HCT116 (cell line): Measurements from ENCODE around the gene MDH2. TPM values are rescaled to one million over a fixed set of nuclear protein-coding genes. Genes with fewer than 3 reads are reported as not detected.

Experiments used
- ATAC-seq: fragments of 200-7000 bp; cut with Tn5 transposase; 2 replicates; pipeline ENCODE4 v1.9.1; 2020; ENCODE audit warnings: mild to moderate bottlenecking, moderate library complexity
- BruUV-seq: library from RNA; stranded (reverse); fragments of 400-500 nt; replicated peaks from 2 replicates; lab custom pipeline; 2021; lab: Mats Ljungman, UMichigan
- CTCF ChIA-PET: fragments of 300-600 bp; sonication (Branson Sonifier 250); formaldehyde crosslinking; loops from one replicate; lab custom pipeline; 2021; ENCODE audit warnings: antibody characterized with exemption; lab: Charles Lee
- POLR2A ChIA-PET: fragments of 300-600, 350-600 bp; sonication (Branson Sonifier 250); formaldehyde crosslinking; loops from one replicate; lab custom pipeline; 2021; ENCODE audit warnings: antibody characterized with exemption; lab: Charles Lee
- RAD21 ChIA-PET, 2 experiments: fragments of 300-600 bp; sonication (Branson Sonifier 250); formaldehyde crosslinking; loops; one replicate each; lab custom pipeline; 2023; ENCODE audit warnings: low total read pairs in 2 of 2; ENCODE audit not compliant: uncharacterized antibody in 2 of 2, unreplicated experiment in 2 of 2, low non-redundant PET in 1 of 2; lab: Charles Lee
- DNase-seq: peaks from one replicate; pipeline ENCODE4 v3.0.0-alpha.2; 2010; ENCODE audit warnings: low read depth, low spot score
- H2AFZ ChIP-seq: fragments of 200-600 bp; shearing (Covaris generic), sonication (generic); 2 replicates; pipeline ENCODE4 v1.6.1; 2017; ENCODE audit warnings: low read depth, mixed run types, mixed read lengths, antibody characterized with exemption, low read length; ENCODE audit not compliant: poor library complexity, severe bottlenecking
- H3K27ac ChIP-seq: 2 replicates; pipeline ENCODE4 v1.5.1; 2012; ENCODE audit warnings: low read depth, low read length
- H3K27me3 ChIP-seq: fragments of 200-600 bp; sonication (generic); 2 replicates; pipeline ENCODE4 v1.6.1; 2016; ENCODE audit warnings: mixed run types, low read length, mixed read lengths; ENCODE audit not compliant: insufficient read depth
- H3K36me3 ChIP-seq, 2 experiments: fragments of 200-500 bp in 1 of 2; fragments of 200-600 bp in 1 of 2; sonication (Bioruptor generic) in 1 of 2; sonication (generic) in 1 of 2; 2 replicates each; pipeline versions ENCODE4 v1.5.1 to v1.6.1; 2014 to 2016; ENCODE audit warnings: low read length in 2 of 2, inconsistent platforms in 1 of 2, mixed read lengths in 1 of 2, mixed run types in 1 of 2; ENCODE audit not compliant: insufficient read depth in 2 of 2, control insufficient read depth in 1 of 2
- H3K4me1 ChIP-seq, 2 experiments: fragments of 200-600 bp in 1 of 2; sonication (generic) in 1 of 2; 2 replicates each; pipeline versions ENCODE4 v1.5.1 to v1.6.1; 2012 to 2017; ENCODE audit warnings: low read length in 2 of 2, inconsistent platforms in 1 of 2, mild to moderate bottlenecking in 1 of 2, mixed read lengths in 1 of 2, mixed run types in 1 of 2, moderate library complexity in 1 of 2; ENCODE audit not compliant: insufficient read depth in 2 of 2, control insufficient read depth in 1 of 2
- H3K4me2 ChIP-seq: fragments of 200-600 bp; sonication (generic); 2 replicates; pipeline ENCODE4 v1.6.1; 2017; ENCODE audit warnings: mixed run types, low read length, mixed read lengths
- H3K4me3 ChIP-seq, 2 experiments: fragments of 200-600 bp in 1 of 2; sonication (generic) in 1 of 2; replicated peaks in 1 of 2; 2 replicates each; pipeline ENCODE4 v1.5.1; 2011 to 2016; ENCODE audit warnings: low read length in 2 of 2, control low read depth in 1 of 2, low read depth in 1 of 2, mild to moderate bottlenecking in 1 of 2, mixed read lengths in 1 of 2, mixed run types in 1 of 2
- H3K79me2 ChIP-seq: fragments of 200-600 bp; sonication (generic); 2 replicates; pipeline ENCODE4 v1.6.1; 2017; ENCODE audit warnings: mild to moderate bottlenecking, mixed run types, low read length, moderate library complexity, mixed read lengths; ENCODE audit not compliant: insufficient read depth
- H3K9ac ChIP-seq: fragments of 200-600 bp; sonication (generic); 2 replicates; pipeline ENCODE4 v1.6.1; 2016; ENCODE audit warnings: low read length, mixed read lengths
- H3K9me2 ChIP-seq: fragments of 200-600 bp; sonication (generic), shearing (Covaris generic); 2 replicates; pipeline ENCODE4 v1.6.1; 2017; ENCODE audit warnings: mixed run types, mild to moderate bottlenecking, moderate library complexity; ENCODE audit not compliant: insufficient read depth
- H3K9me3 ChIP-seq, 2 experiments: fragments of 200-500 bp in 1 of 2; fragments of 200-600 bp in 1 of 2; sonication (Bioruptor generic) in 1 of 2; sonication (generic) in 1 of 2; 2 replicates each; pipeline ENCODE4 v1.6.1; 2014 to 2017; ENCODE audit warnings: low read length in 2 of 2, mixed read lengths in 2 of 2, inconsistent platforms in 1 of 2, low read depth in 1 of 2, mild to moderate bottlenecking in 1 of 2, mixed run types in 1 of 2, moderate library complexity in 1 of 2; ENCODE audit not compliant: control insufficient read depth in 1 of 2, insufficient read depth in 1 of 2
- H4K20me1 ChIP-seq: fragments of 200-600 bp; sonication (generic), shearing (Covaris generic); 2 replicates; pipeline ENCODE4 v1.6.1; 2017; ENCODE audit warnings: mixed run types, mild to moderate bottlenecking, moderate library complexity; ENCODE audit not compliant: insufficient read depth
- CBX3 ChIP-seq: IDR thresholded peaks from 2 replicates; pipeline ENCODE4 v1.6.1; 2012; ENCODE audit warnings: low read depth
- EGR1 ChIP-seq: IDR thresholded peaks from 2 replicates; pipeline ENCODE4 v1.6.1; 2012; ENCODE audit warnings: low read depth
- ELF1 ChIP-seq: IDR thresholded peaks from 2 replicates; pipeline ENCODE4 v1.6.1; 2012; ENCODE audit warnings: low read depth, borderline replicate concordance
- EZH2 ChIP-seq: fragments of 200-600 bp; sonication (generic); IDR thresholded peaks from 2 replicates; pipeline ENCODE4 v1.6.1; 2017; ENCODE audit warnings: antibody characterized with exemption, mixed run types
- EZH2phosphoT487 ChIP-seq: fragments of 200-600 bp; IDR thresholded peaks from 2 replicates; pipeline ENCODE4 v1.6.1; 2018; ENCODE audit warnings: antibody characterized with exemption, borderline replicate concordance
- JUND ChIP-seq: IDR thresholded peaks from 2 replicates; pipeline ENCODE4 v1.6.1; 2012
- POLR2A ChIP-seq: IDR thresholded peaks from 2 replicates; pipeline ENCODE4 v1.7.0; 2011; ENCODE audit warnings: borderline replicate concordance; ENCODE audit not compliant: insufficient read depth, insufficient read length; ENCODE audit errors: extremely low read depth
- POLR2AphosphoS5 ChIP-seq: IDR thresholded peaks from 2 replicates; pipeline ENCODE4 v1.6.1; 2011; ENCODE audit warnings: mild to moderate bottlenecking, low read depth, low read length, moderate library complexity
- RAD21 ChIP-seq: IDR thresholded peaks from 2 replicates; pipeline ENCODE4 v1.6.1; 2012; ENCODE audit warnings: low read depth, mild to moderate bottlenecking
- SIN3A ChIP-seq: IDR thresholded peaks from 2 replicates; pipeline ENCODE4 v1.6.1; 2012; ENCODE audit warnings: low read depth
- SP1 ChIP-seq: IDR thresholded peaks from 2 replicates; pipeline ENCODE4 v1.6.1; 2012; ENCODE audit warnings: low read depth
- SRF ChIP-seq: IDR thresholded peaks from 2 replicates; pipeline ENCODE4 v1.6.1; 2012; ENCODE audit warnings: low read depth
- TCF7L2 ChIP-seq: IDR thresholded peaks from 2 replicates; pipeline ENCODE4 v1.7.0; 2011; ENCODE audit warnings: borderline replicate concordance, inconsistent platforms; ENCODE audit not compliant: insufficient read depth, insufficient read length; ENCODE audit errors: extremely low read depth
- YY1 ChIP-seq: IDR thresholded peaks from 2 replicates; pipeline ENCODE4 v1.6.1; 2011; ENCODE audit warnings: low read length, low read depth, moderate library complexity, mild to moderate bottlenecking; ENCODE audit not compliant: insufficient replicate concordance; ENCODE audit errors: extremely low read depth
- ZFX ChIP-seq: fragments of 450-650 bp; IDR thresholded peaks from 2 replicates; pipeline ENCODE4 v1.6.1; 2017
- intact Hi-C: fragments of 100-400 bp; cut with micrococcal nuclease; formaldehyde crosslinking; loops from 2 replicates; pipeline ENCODE4 v1.10.0; 2022
- total RNA-seq: library from RNA; stranded (reverse); gene quantifications from one replicate; pipeline ENCODE4 v1.2.1, GENCODE V29; 2021; ENCODE audit not compliant: unreplicated experiment
- TF ChIP-seq, protein P1 (sequence below): IDR thresholded peaks from 2 replicates; pipeline ENCODE4 v1.6.1; 2012
- TF ChIP-seq, protein P2 (sequence below): IDR thresholded peaks from 2 replicates; pipeline ENCODE4 v1.6.1; 2012
- TF ChIP-seq, protein P3 (sequence below), 3 experiments: fragments of 200-600 bp in 1 of 3; sonication (generic) in 1 of 3; IDR thresholded peaks in 2 of 3; conservative IDR thresholded peaks in 1 of 3; 2 replicates each; pipeline ENCODE4 v1.5.1; 2012 to 2017; ENCODE audit warnings: low read depth in 2 of 3, low read length in 2 of 3, antibody characterized with exemption in 1 of 3, borderline replicate concordance in 1 of 3, control low read depth in 1 of 3, mild to moderate bottlenecking in 1 of 3, mixed read lengths in 1 of 3, mixed run types in 1 of 3, moderate library complexity in 1 of 3; ENCODE audit not compliant: insufficient read depth in 1 of 3

The MDH2 gene
- total RNA-seq, 1 experiment from 2014 or later, result 357 TPM

DNA sequence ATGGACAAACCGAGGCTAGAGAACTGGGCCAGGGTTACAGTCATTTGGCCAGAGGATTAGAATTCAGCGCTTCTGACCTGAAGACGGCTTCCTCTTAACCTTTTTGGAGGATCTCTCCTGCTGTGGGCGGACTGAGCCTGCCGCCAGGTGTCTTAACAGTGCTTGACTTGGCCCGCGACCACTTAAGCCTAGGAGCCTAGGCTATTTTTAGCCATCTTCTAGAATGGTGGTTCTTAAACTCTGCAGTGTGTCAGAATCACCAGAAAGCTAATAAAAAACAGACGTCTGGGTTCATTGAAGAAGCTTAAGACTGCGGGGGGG lies 722 bp downstream of the MDH2 start:
- H2AFZ ChIP-seq, result no peak overlapping the region
- H3K36me3 ChIP-seq, result peaks cover 3 to 20% of the 10 kb centered on the region in 2 experiments; a peak in 1 of 4 replicates
- TF ChIP-seq EZH2 (no peak), POLR2AphosphoS5 (no peak), EGR1 (no peak), SIN3A (no peak), JUND (no peak), ZFX (no peak), EZH2phosphoT487 (no peak), YY1 (no peak), SRF (no peak), ELF1 (no peak), CBX3 (no peak), POLR2A (no peak), TCF7L2 (no peak), RAD21 (peak; percentile 24; the same call in 1 of the 2 replicates), SP1 (no peak)
- TF ChIP-seq, protein P1, sequence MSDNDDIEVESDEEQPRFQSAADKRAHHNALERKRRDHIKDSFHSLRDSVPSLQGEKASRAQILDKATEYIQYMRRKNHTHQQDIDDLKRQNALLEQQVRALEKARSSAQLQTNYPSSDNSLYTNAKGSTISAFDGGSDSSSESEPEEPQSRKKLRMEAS, result no peak
- TF ChIP-seq, protein P2, sequence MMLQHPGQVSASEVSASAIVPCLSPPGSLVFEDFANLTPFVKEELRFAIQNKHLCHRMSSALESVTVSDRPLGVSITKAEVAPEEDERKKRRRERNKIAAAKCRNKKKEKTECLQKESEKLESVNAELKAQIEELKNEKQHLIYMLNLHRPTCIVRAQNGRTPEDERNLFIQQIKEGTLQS, result no peak
- TF ChIP-seq, protein P3, sequence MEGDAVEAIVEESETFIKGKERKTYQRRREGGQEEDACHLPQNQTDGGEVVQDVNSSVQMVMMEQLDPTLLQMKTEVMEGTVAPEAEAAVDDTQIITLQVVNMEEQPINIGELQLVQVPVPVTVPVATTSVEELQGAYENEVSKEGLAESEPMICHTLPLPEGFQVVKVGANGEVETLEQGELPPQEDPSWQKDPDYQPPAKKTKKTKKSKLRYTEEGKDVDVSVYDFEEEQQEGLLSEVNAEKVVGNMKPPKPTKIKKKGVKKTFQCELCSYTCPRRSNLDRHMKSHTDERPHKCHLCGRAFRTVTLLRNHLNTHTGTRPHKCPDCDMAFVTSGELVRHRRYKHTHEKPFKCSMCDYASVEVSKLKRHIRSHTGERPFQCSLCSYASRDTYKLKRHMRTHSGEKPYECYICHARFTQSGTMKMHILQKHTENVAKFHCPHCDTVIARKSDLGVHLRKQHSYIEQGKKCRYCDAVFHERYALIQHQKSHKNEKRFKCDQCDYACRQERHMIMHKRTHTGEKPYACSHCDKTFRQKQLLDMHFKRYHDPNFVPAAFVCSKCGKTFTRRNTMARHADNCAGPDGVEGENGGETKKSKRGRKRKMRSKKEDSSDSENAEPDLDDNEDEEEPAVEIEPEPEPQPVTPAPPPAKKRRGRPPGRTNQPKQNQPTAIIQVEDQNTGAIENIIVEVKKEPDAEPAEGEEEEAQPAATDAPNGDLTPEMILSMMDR (IDR thresholded peaks at IDR 0.05 in 2 of 3, conservative IDR thresholded peaks at IDR 0.05 in 1 of 3; ENCODE audit: borderline replicate concordance in 1 of 3, insufficient read depth in 1 of 3, low read depth in 2 of 3, low read length in 2 of 3), result peak in 1 of 3 experiments; percentile 17; a peak in 1 of 6 replicates
- TF ChIP-seq, all 23 proteins: peak for 2
- DNase-seq (no peak), ATAC-seq (peak; percentile 15)
- no peaks in the 10 kb centered on the region for H3K9me3 ChIP-seq
- peaks cover 5 to 15% of the 10 kb centered on the region in 2 experiments for H3K4me1 ChIP-seq
- H3K4me2 ChIP-seq, result peak overlapping the region; percentile 78
- ChIA-PET POLR2A (no interaction called here), CTCF (no interaction called here), RAD21 (no interaction called here)
- no peaks in the 10 kb centered on the region for H4K20me1 ChIP-seq
- peaks cover 91% of the 10 kb centered on the region for H3K79me2 ChIP-seq
- H3K27me3 ChIP-seq, result no peaks in the 10 kb centered on the region
- H3K4me3 ChIP-seq, result peak overlapping the region; percentile 88 to 98
- peak overlapping the region; percentile 82 for H3K27ac ChIP-seq
- H3K9ac ChIP-seq, result peak overlapping the region; percentile 100
- intact Hi-C loops, result loop anchor here (5.0 kb wide), 1 partner anchor 84 kb away; no protein-coding TSS in a partner anchor
- TSS peak; percentile 61 for BruUV-seq
- no peaks in the 10 kb centered on the region for H3K9me2 ChIP-seq
